HepG2 (cell line): ENCODE measurements around the gene FBN3. TPM values are rescaled to one million over a fixed set of nuclear protein-coding genes. Genes with fewer than 3 reads are reported as not detected.

Experiments
- CREB3 ChIP-seq: sonication (generic); formaldehyde crosslinking; IDR thresholded peaks from 2 replicates; pipeline ENCODE4 v1.5.0; 2020; ENCODE audit warnings: missing genetic modification reagents
- FOXP1 ChIP-seq, 2 experiments: fragments of 450-650 bp in 1 of 2; IDR thresholded peaks; 2 replicates each; pipeline ENCODE4 v1.6.1; 2017 to 2018; ENCODE audit warnings: antibody characterized with exemption in 1 of 2
- GABPB1 ChIP-seq: IDR thresholded peaks from 2 replicates; pipeline ENCODE4 v1.6.1; 2016; ENCODE audit warnings: mild to moderate bottlenecking, missing genetic modification reagents, moderate library complexity, missing compliant biosample characterization
- HNF4G ChIP-seq, 2 experiments: sonication (generic) in 1 of 2; formaldehyde crosslinking in 1 of 2; IDR thresholded peaks; 2 replicates each; pipeline versions ENCODE4 v1.4.0 to v1.6.1; 2011 to 2020; ENCODE audit warnings: borderline replicate concordance in 2 of 2, low read depth in 2 of 2, mild to moderate bottlenecking in 2 of 2, low read length in 1 of 2, missing genetic modification reagents in 1 of 2, moderate library complexity in 1 of 2
- HNRNPL ChIP-seq: fragments of 200-400 bp; formaldehyde crosslinking; IDR thresholded peaks from 2 replicates; pipeline ENCODE4 v1.6.1; 2017; ENCODE audit warnings: mild to moderate bottlenecking, low read depth, low read length
- JUNB ChIP-seq: sonication (generic); formaldehyde crosslinking; IDR thresholded peaks from 2 replicates; pipeline ENCODE4 v1.8.0; 2022; ENCODE audit warnings: missing genetic modification reagents, mild to moderate bottlenecking, borderline replicate concordance
- SAP130 ChIP-seq: IDR thresholded peaks from 2 replicates; pipeline ENCODE4 v1.6.1; 2016; ENCODE audit warnings: low read depth
- SIN3B ChIP-seq: fragments of 150-350 bp; IDR thresholded peaks from 2 replicates; pipeline ENCODE4 v1.6.1; 2014; ENCODE audit warnings: low read length
- TBX2 ChIP-seq: sonication (generic); formaldehyde crosslinking; IDR thresholded peaks from 2 replicates; pipeline ENCODE4 v1.5.0; 2020; ENCODE audit warnings: missing genetic modification reagents, mild to moderate bottlenecking, borderline replicate concordance
- THYN1 ChIP-seq: sonication (generic); formaldehyde crosslinking; IDR thresholded peaks from 2 replicates; pipeline ENCODE4 v1.8.1; 2023; ENCODE audit warnings: low read depth, mild to moderate bottlenecking, moderate library complexity, missing genetic modification reagents, borderline replicate concordance
- ZFAT ChIP-seq: sonication (generic); formaldehyde crosslinking; conservative IDR thresholded peaks from 2 replicates; pipeline ENCODE4 v1.8.1; 2023; ENCODE audit warnings: missing genetic modification reagents, inconsistent platforms
- ZMYM3 ChIP-seq: sonication (generic); formaldehyde crosslinking; IDR thresholded peaks from 2 replicates; pipeline ENCODE4 v1.5.1; 2020; ENCODE audit warnings: mild to moderate bottlenecking, missing genetic modification reagents
- ZNF12 ChIP-seq: sonication (generic); formaldehyde crosslinking; IDR thresholded peaks from 2 replicates; pipeline ENCODE4 v1.5.0; 2020; ENCODE audit warnings: missing genetic modification reagents
- ZNF891 ChIP-seq: sonication (generic); formaldehyde crosslinking; IDR thresholded peaks from 2 replicates; pipeline ENCODE4 v1.5.0; 2020; ENCODE audit warnings: mild to moderate bottlenecking, missing genetic modification reagents
- polyA plus RNA-seq, 8 experiments: library from polyadenylated mRNA; depleted of rRNA in 3 of 8; stranded (reverse) in 7 of 8; unstranded in 1 of 8; fragments of >200 nt; fragmentation: Illumina TruSeq in 4 of 8; extraction: Trizol in 4 of 8; gene quantifications; 2 replicates each; pipeline versions ENCODE4 v1.2.1 to v1.2.3, GENCODE V29; 2011 to 2016; ENCODE audit warnings: low read depth in 4 of 8, missing spikeins in 1 of 8, mixed read lengths in 1 of 8; ENCODE audit not compliant: insufficient read depth in 1 of 8
- total RNA-seq, 5 experiments: library from RNA; depleted of rRNA; stranded (reverse); fragments of >200 nt; fragmentation: Illumina TruSeq; extraction: Trizol; gene quantifications; 2 replicates each; pipeline ENCODE4 v1.2.3, GENCODE V29; 2016; ENCODE audit warnings: low read depth in 1 of 5
- TF ChIP-seq, protein P1 (sequence below): sonication (generic); formaldehyde crosslinking; IDR thresholded peaks from one replicate; pipeline ENCODE4 v1.5.1; 2020; ENCODE audit warnings: mild to moderate bottlenecking, missing genetic modification reagents; ENCODE audit errors: not compliant biosample characterization

The FBN3 gene
- total and polyA plus RNA-seq, 2 of the 13 experiments (the other 11 are each of a cell fraction or from before 2014, with no cell fraction given) = 0.20 to 1.3 TPM

DNA sequence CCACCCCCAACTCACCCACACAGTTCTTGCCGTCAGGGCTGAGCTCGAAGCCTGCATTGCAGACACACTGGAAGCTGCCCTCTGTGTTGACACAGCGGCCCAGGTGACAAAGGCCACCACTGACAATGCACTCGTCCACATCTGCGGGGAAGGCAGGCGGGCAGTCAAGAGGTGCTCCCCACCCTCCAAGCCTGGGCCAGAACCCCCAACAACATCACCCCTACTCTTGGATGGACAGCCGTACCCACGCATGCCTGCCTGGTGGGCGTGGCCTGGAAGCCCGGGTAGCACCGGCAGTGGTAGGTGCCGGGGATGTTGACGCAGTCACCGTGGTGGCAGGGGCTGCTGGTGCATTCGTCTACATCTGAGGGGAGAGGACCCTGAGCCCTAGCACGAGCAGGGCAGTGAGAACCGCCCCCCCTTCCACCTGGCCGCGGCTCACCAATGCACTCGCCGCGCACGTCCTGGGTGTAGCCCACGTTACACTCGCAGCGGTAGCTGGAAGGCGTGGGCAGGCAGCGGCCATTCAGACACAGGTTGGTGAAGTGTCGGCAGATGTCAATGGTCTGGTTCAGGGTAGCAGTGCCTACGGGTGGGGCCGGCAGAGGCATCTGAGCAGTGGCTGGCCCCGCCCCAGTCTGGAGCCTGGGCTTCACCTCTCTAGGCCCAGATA, 13.3 kb downstream of the FBN3 start (continued):
- TF ChIP-seq ZFAT (CRISPR knock-in tag) (no peak), FOXP1 (IDR thresholded peaks at IDR 0.05) (no peak), FOXP1 (CRISPR knock-in tag; IDR thresholded peaks at IDR 0.05) (0 out of 2 replicates have a peak, but pooled peaks have one; percentile 18), GABPB1 (CRISPR knock-in tag) (peak; percentile 41; the same call in 1 of the 2 replicates), HNF4G (IDR thresholded peaks at IDR 0.05; ENCODE audit: borderline replicate concordance, low read depth, low read length) (peak; percentile 19; the same call in 1 of the 2 replicates), HNF4G (CRISPR knock-in tag; IDR thresholded peaks at IDR 0.05; ENCODE audit: borderline replicate concordance, low read depth) (no peak), ZMYM3 (CRISPR knock-in tag) (peak; percentile 41; the same call in 1 of the 2 replicates), SIN3B (no peak), ZNF891 (CRISPR knock-in tag) (peak; percentile 52; the same call in 1 of the 2 replicates), THYN1 (CRISPR knock-in tag) (no peak), SAP130 (CRISPR knock-in tag) (peak; percentile 51), ZNF12 (CRISPR knock-in tag) (no peak), CREB3 (CRISPR knock-in tag) (no peak), HNRNPL (peak; percentile 72), JUNB (CRISPR knock-in tag) (no peak), TBX2 (peak; percentile 24; the same call in 1 of the 2 replicates)
- TF ChIP-seq, protein P1, sequence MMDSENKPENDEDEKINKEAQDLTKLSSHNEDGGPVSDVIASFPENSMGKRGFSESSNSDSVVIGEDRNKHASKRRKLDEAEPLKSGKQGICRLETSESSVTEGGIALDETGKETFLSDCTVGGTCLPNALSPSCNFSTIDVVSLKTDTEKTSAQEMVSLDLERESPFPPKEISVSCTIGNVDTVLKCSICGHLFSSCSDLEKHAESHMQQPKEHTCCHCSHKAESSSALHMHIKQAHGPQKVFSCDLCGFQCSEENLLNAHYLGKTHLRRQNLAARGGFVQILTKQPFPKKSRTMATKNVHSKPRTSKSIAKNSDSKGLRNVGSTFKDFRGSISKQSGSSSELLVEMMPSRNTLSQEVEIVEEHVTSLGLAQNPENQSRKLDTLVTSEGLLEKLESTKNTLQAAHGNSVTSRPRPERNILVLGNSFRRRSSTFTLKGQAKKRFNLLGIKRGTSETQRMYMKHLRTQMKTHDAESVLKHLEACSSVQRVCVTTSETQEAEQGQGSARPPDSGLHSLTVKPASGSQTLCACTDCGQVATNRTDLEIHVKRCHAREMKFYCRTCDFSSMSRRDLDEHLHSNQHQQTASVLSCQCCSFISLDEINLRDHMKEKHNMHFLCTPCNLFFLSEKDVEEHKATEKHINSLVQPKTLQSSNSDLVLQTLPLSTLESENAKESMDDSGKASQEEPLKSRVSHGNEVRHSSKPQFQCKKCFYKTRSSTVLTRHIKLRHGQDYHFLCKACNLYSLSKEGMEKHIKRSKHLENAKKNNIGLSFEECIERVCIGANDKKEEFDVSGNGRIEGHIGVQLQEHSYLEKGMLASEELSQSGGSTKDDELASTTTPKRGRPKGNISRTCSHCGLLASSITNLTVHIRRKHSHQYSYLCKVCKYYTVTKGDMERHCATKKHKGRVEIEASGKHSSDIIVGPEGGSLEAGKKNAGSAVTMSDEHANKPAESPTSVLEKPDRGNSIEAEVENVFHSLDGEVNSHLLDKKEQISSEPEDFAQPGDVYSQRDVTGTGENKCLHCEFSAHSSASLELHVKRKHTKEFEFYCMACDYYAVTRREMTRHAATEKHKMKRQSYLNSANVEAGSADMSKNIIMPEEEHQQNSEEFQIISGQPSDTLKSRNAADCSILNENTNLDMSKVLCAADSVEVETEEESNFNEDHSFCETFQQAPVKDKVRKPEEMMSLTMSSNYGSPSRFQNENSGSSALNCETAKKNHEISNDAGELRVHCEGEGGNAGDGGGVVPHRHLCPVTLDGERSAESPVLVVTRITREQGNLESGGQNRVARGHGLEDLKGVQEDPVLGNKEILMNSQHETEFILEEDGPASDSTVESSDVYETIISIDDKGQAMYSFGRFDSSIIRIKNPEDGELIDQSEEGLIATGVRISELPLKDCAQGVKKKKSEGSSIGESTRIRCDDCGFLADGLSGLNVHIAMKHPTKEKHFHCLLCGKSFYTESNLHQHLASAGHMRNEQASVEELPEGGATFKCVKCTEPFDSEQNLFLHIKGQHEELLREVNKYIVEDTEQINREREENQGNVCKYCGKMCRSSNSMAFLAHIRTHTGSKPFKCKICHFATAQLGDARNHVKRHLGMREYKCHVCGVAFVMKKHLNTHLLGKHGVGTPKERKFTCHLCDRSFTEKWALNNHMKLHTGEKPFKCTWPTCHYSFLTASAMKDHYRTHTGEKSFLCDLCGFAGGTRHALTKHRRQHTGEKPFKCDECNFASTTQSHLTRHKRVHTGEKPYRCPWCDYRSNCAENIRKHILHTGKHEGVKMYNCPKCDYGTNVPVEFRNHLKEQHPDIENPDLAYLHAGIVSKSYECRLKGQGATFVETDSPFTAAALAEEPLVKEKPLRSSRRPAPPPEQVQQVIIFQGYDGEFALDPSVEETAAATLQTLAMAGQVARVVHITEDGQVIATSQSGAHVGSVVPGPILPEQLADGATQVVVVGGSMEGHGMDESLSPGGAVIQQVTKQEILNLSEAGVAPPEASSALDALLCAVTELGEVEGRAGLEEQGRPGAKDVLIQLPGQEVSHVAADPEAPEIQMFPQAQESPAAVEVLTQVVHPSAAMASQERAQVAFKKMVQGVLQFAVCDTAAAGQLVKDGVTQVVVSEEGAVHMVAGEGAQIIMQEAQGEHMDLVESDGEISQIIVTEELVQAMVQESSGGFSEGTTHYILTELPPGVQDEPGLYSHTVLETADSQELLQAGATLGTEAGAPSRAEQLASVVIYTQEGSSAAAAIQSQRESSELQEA (CRISPR knock-in tag) = no peak
